ENCODE measurements around the gene STX7. TPM values are rescaled to one million over a fixed set of nuclear protein-coding genes. Genes with fewer than 3 reads are reported as not detected.

STX7 gene, protein sequence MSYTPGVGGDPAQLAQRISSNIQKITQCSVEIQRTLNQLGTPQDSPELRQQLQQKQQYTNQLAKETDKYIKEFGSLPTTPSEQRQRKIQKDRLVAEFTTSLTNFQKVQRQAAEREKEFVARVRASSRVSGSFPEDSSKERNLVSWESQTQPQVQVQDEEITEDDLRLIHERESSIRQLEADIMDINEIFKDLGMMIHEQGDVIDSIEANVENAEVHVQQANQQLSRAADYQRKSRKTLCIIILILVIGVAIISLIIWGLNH
- total RNA-seq (2021) (25.6 to 30.4 TPM (median 26.5 TPM) in 3 replicates), Bru-seq, nascent RNA (percentile 81 among the genes with signal in this experiment)
- long read RNA-seq, experiment 1, full-length matches to known transcripts, result 93 of 120 reads
- long read RNA-seq, experiment 1, partial matches to known transcripts, result 12 of 120 reads
- long read RNA-seq, experiment 1, other reads (novel, unspliced or antisense), result 15 of 120 reads
- long read RNA-seq, experiment 2, full-length matches to known transcripts, result 15 of 34 reads
- long read RNA-seq, experiment 2, partial matches to known transcripts, result 4 of 34 reads
- long read RNA-seq, experiment 2, other reads (novel, unspliced or antisense), result 15 of 34 reads
- long read RNA-seq, experiment 3, full-length matches to known transcripts, result 58 of 79 reads
- long read RNA-seq, experiment 3, partial matches to known transcripts, result 1 of 79 reads
- long read RNA-seq, experiment 3, other reads (novel, unspliced or antisense), result 20 of 79 reads

DNA sequence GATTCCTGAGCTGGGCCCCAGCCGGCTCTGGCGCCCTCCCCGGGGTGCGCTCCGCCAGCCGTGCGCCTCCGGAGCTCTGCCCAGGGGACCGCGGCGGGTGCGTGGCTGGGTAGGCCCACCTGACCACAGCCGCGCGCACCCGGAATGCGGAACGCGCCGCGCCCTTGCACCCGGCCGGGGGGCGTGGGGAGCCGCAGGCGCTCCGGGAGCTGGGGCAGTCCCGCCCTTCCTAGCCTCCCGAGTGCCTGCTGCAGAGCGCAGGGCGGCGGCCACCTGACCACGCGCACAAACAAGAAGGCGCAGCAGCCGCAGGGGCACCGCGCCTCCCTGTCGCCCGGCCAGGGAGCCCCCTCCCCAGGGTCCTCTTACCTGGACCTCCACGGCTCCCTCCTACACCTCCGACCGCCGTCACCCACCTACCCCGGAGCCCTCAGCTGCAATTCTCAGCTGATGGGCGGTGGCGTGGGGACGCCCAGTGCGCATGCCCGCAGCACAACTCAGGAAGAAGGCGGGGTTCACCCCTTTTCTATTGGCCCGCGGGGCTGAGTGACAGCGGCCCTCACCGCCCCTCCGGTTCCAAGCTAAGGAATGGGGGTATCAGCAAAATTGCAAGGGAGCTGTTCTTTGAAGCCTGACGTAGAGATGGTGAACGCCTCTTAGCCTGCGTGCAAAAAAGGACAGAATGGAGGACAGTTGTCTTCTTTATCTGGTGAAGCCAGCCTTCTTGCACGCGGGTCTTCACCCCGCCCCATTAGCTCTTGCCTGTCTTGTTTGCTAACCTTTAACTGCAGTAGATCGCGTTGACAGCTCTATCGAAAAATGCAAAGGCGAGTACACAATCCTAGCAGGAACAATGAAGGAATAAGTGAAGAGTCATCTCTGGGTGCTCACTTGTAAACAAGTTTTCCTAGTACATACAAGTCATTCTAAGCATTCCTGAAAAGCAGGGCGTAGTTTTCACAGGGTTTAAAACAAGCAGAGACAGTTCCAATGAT, at the start of gene STX7:
STX7 (minus strand) TSS at position 479 of the 995 bp plus-strand sequence. CDS start 9,586 bp downstream, outside the sequence.
- CTCF ChIA-PET, result interaction anchor here (0.5 to 2.1 kb wide), 12 partner anchors 14 to 705 kb away, joined by 3 to 12 read pairs (median 4); partner anchors contain the start of gene SLC18B1
- TF ChIP-seq, protein P1, sequence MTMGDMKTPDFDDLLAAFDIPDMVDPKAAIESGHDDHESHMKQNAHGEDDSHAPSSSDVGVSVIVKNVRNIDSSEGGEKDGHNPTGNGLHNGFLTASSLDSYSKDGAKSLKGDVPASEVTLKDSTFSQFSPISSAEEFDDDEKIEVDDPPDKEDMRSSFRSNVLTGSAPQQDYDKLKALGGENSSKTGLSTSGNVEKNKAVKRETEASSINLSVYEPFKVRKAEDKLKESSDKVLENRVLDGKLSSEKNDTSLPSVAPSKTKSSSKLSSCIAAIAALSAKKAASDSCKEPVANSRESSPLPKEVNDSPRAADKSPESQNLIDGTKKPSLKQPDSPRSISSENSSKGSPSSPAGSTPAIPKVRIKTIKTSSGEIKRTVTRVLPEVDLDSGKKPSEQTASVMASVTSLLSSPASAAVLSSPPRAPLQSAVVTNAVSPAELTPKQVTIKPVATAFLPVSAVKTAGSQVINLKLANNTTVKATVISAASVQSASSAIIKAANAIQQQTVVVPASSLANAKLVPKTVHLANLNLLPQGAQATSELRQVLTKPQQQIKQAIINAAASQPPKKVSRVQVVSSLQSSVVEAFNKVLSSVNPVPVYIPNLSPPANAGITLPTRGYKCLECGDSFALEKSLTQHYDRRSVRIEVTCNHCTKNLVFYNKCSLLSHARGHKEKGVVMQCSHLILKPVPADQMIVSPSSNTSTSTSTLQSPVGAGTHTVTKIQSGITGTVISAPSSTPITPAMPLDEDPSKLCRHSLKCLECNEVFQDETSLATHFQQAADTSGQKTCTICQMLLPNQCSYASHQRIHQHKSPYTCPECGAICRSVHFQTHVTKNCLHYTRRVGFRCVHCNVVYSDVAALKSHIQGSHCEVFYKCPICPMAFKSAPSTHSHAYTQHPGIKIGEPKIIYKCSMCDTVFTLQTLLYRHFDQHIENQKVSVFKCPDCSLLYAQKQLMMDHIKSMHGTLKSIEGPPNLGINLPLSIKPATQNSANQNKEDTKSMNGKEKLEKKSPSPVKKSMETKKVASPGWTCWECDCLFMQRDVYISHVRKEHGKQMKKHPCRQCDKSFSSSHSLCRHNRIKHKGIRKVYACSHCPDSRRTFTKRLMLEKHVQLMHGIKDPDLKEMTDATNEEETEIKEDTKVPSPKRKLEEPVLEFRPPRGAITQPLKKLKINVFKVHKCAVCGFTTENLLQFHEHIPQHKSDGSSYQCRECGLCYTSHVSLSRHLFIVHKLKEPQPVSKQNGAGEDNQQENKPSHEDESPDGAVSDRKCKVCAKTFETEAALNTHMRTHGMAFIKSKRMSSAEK (CRISPR knock-in tag; IDR thresholded peaks at IDR 0.05; ENCODE audit: borderline replicate concordance), result no peak
- TF ChIP-seq, protein P2, sequence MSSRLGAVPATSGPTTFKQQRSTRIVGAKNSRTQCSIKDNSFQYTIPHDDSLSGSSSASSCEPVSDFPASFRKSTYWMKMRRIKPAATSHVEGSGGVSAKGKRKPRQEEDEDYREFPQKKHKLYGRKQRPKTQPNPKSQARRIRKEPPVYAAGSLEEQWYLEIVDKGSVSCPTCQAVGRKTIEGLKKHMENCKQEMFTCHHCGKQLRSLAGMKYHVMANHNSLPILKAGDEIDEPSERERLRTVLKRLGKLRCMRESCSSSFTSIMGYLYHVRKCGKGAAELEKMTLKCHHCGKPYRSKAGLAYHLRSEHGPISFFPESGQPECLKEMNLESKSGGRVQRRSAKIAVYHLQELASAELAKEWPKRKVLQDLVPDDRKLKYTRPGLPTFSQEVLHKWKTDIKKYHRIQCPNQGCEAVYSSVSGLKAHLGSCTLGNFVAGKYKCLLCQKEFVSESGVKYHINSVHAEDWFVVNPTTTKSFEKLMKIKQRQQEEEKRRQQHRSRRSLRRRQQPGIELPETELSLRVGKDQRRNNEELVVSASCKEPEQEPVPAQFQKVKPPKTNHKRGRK (CRISPR knock-in tag; IDR thresholded peaks at IDR 0.05; ENCODE audit: borderline replicate concordance), result no peak
- TF ChIP-seq ZNF317 (CRISPR knock-in tag; IDR thresholded peaks at IDR 0.05; ENCODE audit: borderline replicate concordance, low read depth) (no peak), HMGA2 (CRISPR knock-in tag; IDR thresholded peaks at IDR 0.05) (no peak), CREM (CRISPR knock-in tag; IDR thresholded peaks at IDR 0.05) (0 out of 2 replicates have a peak, but pooled peaks have one; percentile 20), MXD4 (CRISPR knock-in tag; IDR thresholded peaks at IDR 0.05; ENCODE audit: borderline replicate concordance) (no peak), ZNF671 (CRISPR knock-in tag; IDR thresholded peaks at IDR 0.05) (no peak), NR1H2 (CRISPR knock-in tag; IDR thresholded peaks at IDR 0.05) (no peak), ZBTB21 (CRISPR knock-in tag; IDR thresholded peaks at IDR 0.05; ENCODE audit: borderline replicate concordance) (0 out of 2 replicates have a peak, but pooled peaks have one; percentile 18), RELA (CRISPR knock-in tag; IDR thresholded peaks at IDR 0.05; ENCODE audit: borderline replicate concordance) (peak; percentile 92; the same call in 1 of the 2 replicates), TCF7 (CRISPR knock-in tag; IDR thresholded peaks at IDR 0.05; ENCODE audit: low read depth) (no peak)
- TF ChIP-seq, protein P3, sequence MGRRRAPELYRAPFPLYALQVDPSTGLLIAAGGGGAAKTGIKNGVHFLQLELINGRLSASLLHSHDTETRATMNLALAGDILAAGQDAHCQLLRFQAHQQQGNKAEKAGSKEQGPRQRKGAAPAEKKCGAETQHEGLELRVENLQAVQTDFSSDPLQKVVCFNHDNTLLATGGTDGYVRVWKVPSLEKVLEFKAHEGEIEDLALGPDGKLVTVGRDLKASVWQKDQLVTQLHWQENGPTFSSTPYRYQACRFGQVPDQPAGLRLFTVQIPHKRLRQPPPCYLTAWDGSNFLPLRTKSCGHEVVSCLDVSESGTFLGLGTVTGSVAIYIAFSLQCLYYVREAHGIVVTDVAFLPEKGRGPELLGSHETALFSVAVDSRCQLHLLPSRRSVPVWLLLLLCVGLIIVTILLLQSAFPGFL (CRISPR knock-in tag; IDR thresholded peaks at IDR 0.05; ENCODE audit: borderline replicate concordance), result peak; percentile 79; the same call in 1 of the 2 replicates
- TF ChIP-seq, protein P4, sequence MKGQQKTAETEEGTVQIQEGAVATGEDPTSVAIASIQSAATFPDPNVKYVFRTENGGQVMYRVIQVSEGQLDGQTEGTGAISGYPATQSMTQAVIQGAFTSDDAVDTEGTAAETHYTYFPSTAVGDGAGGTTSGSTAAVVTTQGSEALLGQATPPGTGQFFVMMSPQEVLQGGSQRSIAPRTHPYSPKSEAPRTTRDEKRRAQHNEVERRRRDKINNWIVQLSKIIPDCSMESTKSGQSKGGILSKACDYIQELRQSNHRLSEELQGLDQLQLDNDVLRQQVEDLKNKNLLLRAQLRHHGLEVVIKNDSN (CRISPR knock-in tag; IDR thresholded peaks at IDR 0.05), result peak; percentile 36; the same call in 1 of the 2 replicates
- TF ChIP-seq, protein P5, sequence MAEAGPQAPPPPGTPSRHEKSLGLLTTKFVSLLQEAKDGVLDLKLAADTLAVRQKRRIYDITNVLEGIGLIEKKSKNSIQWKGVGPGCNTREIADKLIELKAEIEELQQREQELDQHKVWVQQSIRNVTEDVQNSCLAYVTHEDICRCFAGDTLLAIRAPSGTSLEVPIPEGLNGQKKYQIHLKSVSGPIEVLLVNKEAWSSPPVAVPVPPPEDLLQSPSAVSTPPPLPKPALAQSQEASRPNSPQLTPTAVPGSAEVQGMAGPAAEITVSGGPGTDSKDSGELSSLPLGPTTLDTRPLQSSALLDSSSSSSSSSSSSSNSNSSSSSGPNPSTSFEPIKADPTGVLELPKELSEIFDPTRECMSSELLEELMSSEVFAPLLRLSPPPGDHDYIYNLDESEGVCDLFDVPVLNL (CRISPR knock-in tag; IDR thresholded peaks at IDR 0.05; ENCODE audit: borderline replicate concordance, low read depth), result no peak
- TF ChIP-seq, protein P6, sequence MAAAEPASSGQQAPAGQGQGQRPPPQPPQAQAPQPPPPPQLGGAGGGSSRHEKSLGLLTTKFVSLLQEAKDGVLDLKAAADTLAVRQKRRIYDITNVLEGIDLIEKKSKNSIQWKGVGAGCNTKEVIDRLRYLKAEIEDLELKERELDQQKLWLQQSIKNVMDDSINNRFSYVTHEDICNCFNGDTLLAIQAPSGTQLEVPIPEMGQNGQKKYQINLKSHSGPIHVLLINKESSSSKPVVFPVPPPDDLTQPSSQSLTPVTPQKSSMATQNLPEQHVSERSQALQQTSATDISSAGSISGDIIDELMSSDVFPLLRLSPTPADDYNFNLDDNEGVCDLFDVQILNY (CRISPR knock-in tag; IDR thresholded peaks at IDR 0.05), result no peak; the same call in 1 of the 2 replicates
- TF ChIP-seq, protein P7, sequence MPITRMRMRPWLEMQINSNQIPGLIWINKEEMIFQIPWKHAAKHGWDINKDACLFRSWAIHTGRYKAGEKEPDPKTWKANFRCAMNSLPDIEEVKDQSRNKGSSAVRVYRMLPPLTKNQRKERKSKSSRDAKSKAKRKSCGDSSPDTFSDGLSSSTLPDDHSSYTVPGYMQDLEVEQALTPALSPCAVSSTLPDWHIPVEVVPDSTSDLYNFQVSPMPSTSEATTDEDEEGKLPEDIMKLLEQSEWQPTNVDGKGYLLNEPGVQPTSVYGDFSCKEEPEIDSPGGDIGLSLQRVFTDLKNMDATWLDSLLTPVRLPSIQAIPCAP (CRISPR knock-in tag; IDR thresholded peaks at IDR 0.05), result no peak
- TF ChIP-seq, protein P8, sequence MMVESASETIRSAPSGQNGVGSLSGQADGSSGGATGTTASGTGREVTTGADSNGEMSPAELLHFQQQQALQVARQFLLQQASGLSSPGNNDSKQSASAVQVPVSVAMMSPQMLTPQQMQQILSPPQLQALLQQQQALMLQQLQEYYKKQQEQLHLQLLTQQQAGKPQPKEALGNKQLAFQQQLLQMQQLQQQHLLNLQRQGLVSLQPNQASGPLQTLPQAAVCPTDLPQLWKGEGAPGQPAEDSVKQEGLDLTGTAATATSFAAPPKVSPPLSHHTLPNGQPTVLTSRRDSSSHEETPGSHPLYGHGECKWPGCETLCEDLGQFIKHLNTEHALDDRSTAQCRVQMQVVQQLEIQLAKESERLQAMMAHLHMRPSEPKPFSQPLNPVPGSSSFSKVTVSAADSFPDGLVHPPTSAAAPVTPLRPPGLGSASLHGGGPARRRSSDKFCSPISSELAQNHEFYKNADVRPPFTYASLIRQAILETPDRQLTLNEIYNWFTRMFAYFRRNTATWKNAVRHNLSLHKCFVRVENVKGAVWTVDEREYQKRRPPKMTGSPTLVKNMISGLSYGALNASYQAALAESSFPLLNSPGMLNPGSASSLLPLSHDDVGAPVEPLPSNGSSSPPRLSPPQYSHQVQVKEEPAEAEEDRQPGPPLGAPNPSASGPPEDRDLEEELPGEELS (CRISPR knock-in tag; IDR thresholded peaks at IDR 0.05), result no peak

More for the DNA sequence above, at the start of gene STX7:
- Mint-ChIP-seq H3K27me3 (ENCODE audit: low read depth) (peaks cover 18% of the 10 kb centered on the region), H3K36me3 (peaks cover 4% of the 10 kb centered on the region; the same call in 1 of the 2 replicates), H3K9me3 (no peaks in the 10 kb centered on the region), H3K4me3 (peak within 1 kb of the TSS; percentile 92), H3K4me1 (peaks cover 22% of the 10 kb centered on the region), H3K27ac (no peak within 1 kb of the TSS; the same call in 1 of the 2 replicates)
- DNase-seq (ENCODE audit: low spot score) (peak; percentile 90), ATAC-seq (peak; percentile 96)
- POLR2A ChIA-PET, result interaction anchor here (0.8 to 1.0 kb wide), 2 partner anchors 28 to 285 kb away, joined by 3 to 4 read pairs; partner anchors contain the start of gene SLC18B1

Data from WTC11 (cell line).